ENCODE measurements around the gene MAP1LC3B. TPM values are rescaled to one million over a fixed set of nuclear protein-coding genes. Genes with fewer than 3 reads are reported as not detected.

MAP1LC3B gene
- total RNA-seq, result 10 to 100 TPM; 55.3 to 58.1 TPM

DNA sequence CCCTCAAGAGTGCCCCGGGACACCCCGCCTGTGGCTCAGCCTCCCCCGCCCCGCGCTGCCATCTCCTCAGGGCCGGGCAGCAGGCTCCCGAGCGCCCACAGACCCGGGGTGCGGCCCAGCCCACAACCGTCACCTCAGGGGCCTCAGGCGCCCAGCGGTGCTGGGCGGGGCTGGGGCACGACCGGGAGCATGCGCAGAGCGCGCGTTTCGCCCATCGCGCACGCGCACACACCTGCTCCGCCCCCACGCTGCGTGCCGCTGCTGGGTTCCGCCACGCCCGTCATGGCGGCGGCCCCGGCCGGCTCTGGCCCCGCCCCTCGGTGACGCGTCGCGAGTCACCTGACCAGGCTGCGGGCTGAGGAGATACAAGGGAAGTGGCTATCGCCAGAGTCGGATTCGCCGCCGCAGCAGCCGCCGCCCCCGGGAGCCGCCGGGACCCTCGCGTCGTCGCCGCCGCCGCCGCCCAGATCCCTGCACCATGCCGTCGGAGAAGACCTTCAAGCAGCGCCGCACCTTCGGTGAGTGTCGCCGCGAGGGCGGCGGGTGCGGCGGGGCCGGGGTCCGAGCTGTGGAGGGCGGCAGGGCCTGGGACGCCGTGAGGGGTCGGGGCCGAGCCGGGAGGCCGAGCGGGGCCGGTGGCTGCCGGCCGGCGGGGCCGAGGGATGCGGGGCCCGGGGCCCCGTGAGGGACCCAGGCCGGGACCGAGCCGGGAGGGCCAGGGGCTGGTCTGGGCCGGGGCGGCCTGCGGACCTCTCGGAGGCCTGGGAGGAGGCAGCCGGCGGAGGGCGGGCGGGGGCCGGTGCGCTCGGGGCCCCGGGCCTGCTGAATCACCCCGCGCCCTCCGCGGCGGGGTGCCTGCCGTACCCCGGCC, at the start of gene MAP1LC3B:
TSS of gene MAP1LC3B (plus strand) at position 387 of the 871 bp plus-strand sequence. CDS start at position 479, 92 bp downstream.
- peaks cover 18% of the 10 kb centered on the region for H3K36me3 Mint-ChIP-seq (ENCODE audit: low read depth)
- CTCF ChIA-PET, result interaction anchor here (1.1 to 4.0 kb wide), 3 partner anchors 9 to 244 kb away, joined by 3 to 32 read pairs (median 9); partner anchors contain the start of gene FBXO31
- TF ChIP-seq, protein P1, sequence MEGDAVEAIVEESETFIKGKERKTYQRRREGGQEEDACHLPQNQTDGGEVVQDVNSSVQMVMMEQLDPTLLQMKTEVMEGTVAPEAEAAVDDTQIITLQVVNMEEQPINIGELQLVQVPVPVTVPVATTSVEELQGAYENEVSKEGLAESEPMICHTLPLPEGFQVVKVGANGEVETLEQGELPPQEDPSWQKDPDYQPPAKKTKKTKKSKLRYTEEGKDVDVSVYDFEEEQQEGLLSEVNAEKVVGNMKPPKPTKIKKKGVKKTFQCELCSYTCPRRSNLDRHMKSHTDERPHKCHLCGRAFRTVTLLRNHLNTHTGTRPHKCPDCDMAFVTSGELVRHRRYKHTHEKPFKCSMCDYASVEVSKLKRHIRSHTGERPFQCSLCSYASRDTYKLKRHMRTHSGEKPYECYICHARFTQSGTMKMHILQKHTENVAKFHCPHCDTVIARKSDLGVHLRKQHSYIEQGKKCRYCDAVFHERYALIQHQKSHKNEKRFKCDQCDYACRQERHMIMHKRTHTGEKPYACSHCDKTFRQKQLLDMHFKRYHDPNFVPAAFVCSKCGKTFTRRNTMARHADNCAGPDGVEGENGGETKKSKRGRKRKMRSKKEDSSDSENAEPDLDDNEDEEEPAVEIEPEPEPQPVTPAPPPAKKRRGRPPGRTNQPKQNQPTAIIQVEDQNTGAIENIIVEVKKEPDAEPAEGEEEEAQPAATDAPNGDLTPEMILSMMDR (IDR thresholded peaks at IDR 0.05), result no peak
- H3K9me3 Mint-ChIP-seq, result no peaks in the 10 kb centered on the region
- POLR2A ChIA-PET, result interaction anchor here (0.9 to 3.5 kb wide), 5 partner anchors 9 to 75 kb away, joined by 3 to 34 read pairs (median 5); partner anchors contain the start of genes C16orf95 and FBXO31
- H3K4me3 Mint-ChIP-seq, result peak within 1 kb of the TSS; percentile 83
- H3K27me3 Mint-ChIP-seq, result no peaks in the 10 kb centered on the region
- DNase-seq (peak; percentile 94), ATAC-seq (peak; percentile 71)
- intact Hi-C loops (cut with micrococcal nuclease), result loop anchor here (5.0 kb wide), 1 partner anchor 75 kb away; the partner anchor contains the start of gene C16orf95
- H3K4me1 Mint-ChIP-seq (ENCODE audit: low read depth), result peaks cover 55% of the 10 kb centered on the region
- H3K27ac Mint-ChIP-seq, result peak within 1 kb of the TSS; percentile 97

DNA sequence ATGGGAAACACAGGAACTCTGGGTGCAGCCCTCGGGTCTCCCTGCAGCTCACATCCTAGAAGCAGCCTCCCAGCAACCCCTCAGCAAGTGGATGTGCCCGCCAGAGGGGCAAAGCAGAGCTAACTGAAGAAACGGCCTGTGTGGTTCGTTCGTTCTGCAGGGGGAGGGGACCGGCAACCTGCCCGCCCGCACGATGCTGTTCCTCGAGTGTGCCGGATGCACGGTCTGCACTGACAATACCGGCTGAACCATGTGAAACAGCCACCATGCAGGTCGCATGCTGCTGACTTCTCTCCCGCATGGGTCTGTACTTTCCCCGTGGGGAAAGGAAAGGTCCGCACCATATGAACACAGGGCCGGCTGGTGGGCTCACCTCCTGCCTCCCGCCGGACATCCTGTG, 49.6 kb upstream of the MAP1LC3B start:
- Mint-ChIP-seq H3K27ac (no peak overlapping the region), H3K9me3 (no peaks in the 10 kb centered on the region), H3K36me3 (ENCODE audit: low read depth) (peaks cover 59% of the 10 kb centered on the region), H3K4me1 (ENCODE audit: low read depth) (peaks cover 30% of the 10 kb centered on the region), H3K27me3 (no peaks in the 10 kb centered on the region), H3K4me3 (no peak overlapping the region)
- ATAC-seq (no peak), DNase-seq (no peak)
- CTCF ChIA-PET, result no interaction called here
- TF ChIP-seq, protein P1 (IDR thresholded peaks at IDR 0.05), result no peak
- intact Hi-C loops (cut with micrococcal nuclease), result no loop called here
- POLR2A ChIA-PET, result no interaction called here

DNA sequence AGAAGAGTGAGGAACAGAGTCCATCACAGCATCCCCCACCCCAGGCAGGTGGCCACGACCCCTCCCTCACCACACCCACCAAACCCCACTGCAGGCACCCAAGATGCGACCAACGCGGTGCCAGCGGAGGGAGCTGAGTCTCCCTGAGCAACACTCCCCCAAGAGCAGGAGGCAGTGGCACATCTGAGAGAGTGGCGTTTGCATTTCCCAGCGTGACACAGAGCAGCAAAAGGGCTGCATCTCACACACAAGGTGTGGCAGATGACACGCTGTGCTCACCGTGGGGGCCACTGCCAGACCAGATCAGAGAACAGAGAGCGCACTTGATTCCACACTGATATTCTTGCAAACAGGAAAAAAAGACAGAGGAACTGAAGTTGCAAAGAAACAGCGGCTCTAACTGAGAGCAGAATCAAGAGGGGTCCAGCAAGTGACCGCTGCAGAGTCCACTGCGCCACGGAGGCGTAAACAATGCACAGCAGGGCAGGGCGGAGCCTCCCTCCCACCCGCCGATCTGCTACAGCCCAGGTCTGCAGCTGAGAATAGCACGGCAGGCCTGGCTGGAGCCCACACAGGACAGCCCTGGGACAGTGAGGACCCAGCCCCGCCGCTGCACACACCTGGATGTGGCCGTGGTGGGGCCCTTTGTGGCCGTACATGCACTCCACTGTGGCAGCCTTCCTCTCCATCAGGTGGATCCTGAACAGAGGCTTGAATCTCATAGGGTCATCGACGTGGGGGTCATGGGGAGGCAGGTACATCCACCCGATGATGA, 49.0 kb upstream of the MAP1LC3B start:
- CTCF ChIA-PET, result interaction anchor here (0.8 kb wide), 1 partner anchor 40 kb away, joined by 3 read pairs; the partner anchor contains the start of gene FBXO31
- Mint-ChIP-seq H3K9me3 (no peaks in the 10 kb centered on the region), H3K36me3 (ENCODE audit: low read depth) (peaks cover 56% of the 10 kb centered on the region), H3K27ac (peak overlapping the region; percentile 67), H3K27me3 (no peaks in the 10 kb centered on the region), H3K4me1 (ENCODE audit: low read depth) (peaks cover 27% of the 10 kb centered on the region), H3K4me3 (no peak overlapping the region)
- TF ChIP-seq, protein P1 (IDR thresholded peaks at IDR 0.05), result no peak
- intact Hi-C loops (cut with micrococcal nuclease), result no loop called here
- no peak for DNase-seq
- POLR2A ChIA-PET, result interaction anchor here (0.6 kb wide), 1 partner anchor 43 kb away, joined by 3 read pairs; no protein-coding TSS in a partner anchor
- no peak for ATAC-seq

DNA sequence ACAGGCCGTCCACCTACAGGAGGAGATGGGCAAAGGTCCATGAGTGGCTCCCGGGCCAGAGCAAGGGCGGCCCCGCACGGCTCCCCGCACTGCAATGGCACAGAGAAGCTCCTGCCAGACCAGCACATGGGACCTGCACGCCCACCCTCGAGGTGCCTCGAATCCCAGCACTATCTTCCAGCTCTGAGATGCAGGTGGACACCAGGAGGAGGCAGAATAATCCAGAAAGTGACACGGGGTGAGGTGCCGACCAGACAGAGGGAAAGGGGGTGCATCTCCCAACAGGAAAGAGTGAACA, 48.4 kb upstream of the MAP1LC3B start:
- no peaks in the 10 kb centered on the region for H3K27me3 Mint-ChIP-seq
- ChIA-PET CTCF (interaction anchor here (0.8 to 1.1 kb wide), 2 partner anchors 12 to 40 kb away, joined by 3 read pairs; partner anchors contain the start of gene FBXO31), POLR2A (interaction anchor here (0.6 kb wide), 1 partner anchor 42 kb away, joined by 3 read pairs; no protein-coding TSS in a partner anchor)
- intact Hi-C loops (cut with micrococcal nuclease), result no loop called here
- peak overlapping the region; percentile 67 for H3K27ac Mint-ChIP-seq
- H3K4me1 Mint-ChIP-seq (ENCODE audit: low read depth), result peaks cover 26% of the 10 kb centered on the region
- DNase-seq (no peak), ATAC-seq (no peak)
- peaks cover 56% of the 10 kb centered on the region for H3K36me3 Mint-ChIP-seq (ENCODE audit: low read depth)
- H3K9me3 Mint-ChIP-seq, result no peaks in the 10 kb centered on the region
- TF ChIP-seq, protein P1 (IDR thresholded peaks at IDR 0.05), result no peak
- H3K4me3 Mint-ChIP-seq, result peak overlapping the region; percentile 33

Data from activated CD8-positive, alpha-beta T cell treated with anti-CD3 and anti-CD28 coated beads for 36 hours (primary cell).